Measurements from ENCODE around the gene NSUN2. TPM values are rescaled to one million over a fixed set of nuclear protein-coding genes. Genes with fewer than 3 reads are reported as not detected.

NSUN2 gene
- total RNA-seq, 4 donors from 2014 or later: 29.9 to 77.1 (median 51.7) TPM

GRCh38 chr5:6623941-6624340 lies 8.9 kb downstream of the NSUN2 start:
- 96% methylated on average over 3 of the region's 3 CpGs; no CpG with 5 or more reads in 1 of the 2 donors for WGBS, 2 donors (ENCODE audit: low coverage in 1 of 2)

GRCh38 chr5:6623228-6623627 lies 9.6 kb downstream of the NSUN2 start:
- no peak for DNase-seq
- no peaks in the 10 kb centered on the region for H3K4me1 ChIP-seq
- intact Hi-C loops (cut with DNase I; ENCODE audit: low total_unique reads) (no loop called here), in situ Hi-C loops (cut with MboI; ENCODE audit: low pct_ligation_motif_present in 1 of 4, low pct_unique_long_range_greater_than_20kb in 1 of 4, low sequenced_read_pairs in 3 of 4) (loop anchor here in 2 of 4 donors (10.0 to 25.0 kb wide), 2 partner anchors 114 to 122 kb away; no protein-coding TSS in a partner anchor)
- WGBS, 2 donors (ENCODE audit: low coverage in 1 of 2): 94 to 100% methylated on average over 1 to 4 of the region's 4 CpGs
- H3K27ac ChIP-seq: no peak overlapping the region
- no peak overlapping the region for H3K4me3 ChIP-seq
- H3K9me3 ChIP-seq: no peaks in the 10 kb centered on the region
- TF ChIP-seq POLR2AphosphoS5 (IDR thresholded peaks at IDR 0.05) (no peak), EP300 (IDR thresholded peaks at IDR 0.05; ENCODE audit: low read depth) (no peak), POLR2A (IDR thresholded peaks at IDR 0.05) (no peak)
- TF ChIP-seq, protein P1, sequence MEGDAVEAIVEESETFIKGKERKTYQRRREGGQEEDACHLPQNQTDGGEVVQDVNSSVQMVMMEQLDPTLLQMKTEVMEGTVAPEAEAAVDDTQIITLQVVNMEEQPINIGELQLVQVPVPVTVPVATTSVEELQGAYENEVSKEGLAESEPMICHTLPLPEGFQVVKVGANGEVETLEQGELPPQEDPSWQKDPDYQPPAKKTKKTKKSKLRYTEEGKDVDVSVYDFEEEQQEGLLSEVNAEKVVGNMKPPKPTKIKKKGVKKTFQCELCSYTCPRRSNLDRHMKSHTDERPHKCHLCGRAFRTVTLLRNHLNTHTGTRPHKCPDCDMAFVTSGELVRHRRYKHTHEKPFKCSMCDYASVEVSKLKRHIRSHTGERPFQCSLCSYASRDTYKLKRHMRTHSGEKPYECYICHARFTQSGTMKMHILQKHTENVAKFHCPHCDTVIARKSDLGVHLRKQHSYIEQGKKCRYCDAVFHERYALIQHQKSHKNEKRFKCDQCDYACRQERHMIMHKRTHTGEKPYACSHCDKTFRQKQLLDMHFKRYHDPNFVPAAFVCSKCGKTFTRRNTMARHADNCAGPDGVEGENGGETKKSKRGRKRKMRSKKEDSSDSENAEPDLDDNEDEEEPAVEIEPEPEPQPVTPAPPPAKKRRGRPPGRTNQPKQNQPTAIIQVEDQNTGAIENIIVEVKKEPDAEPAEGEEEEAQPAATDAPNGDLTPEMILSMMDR (IDR thresholded peaks at IDR 0.05): no peak
- no peaks in the 10 kb centered on the region for H3K27me3 ChIP-seq
- H3K36me3 ChIP-seq: peaks cover 0 to 85% (median 42%) of the 10 kb centered on the region in 4 donors

More at GRCh38 chr5:6623941-6624340, 8.9 kb downstream of the NSUN2 start:
- Histone ChIP-seq H3K36me3 (peaks cover 0 to 84% (median 40%) of the 10 kb centered on the region in 4 donors), H3K4me3 (no peak overlapping the region), H3K9me3 (no peaks in the 10 kb centered on the region), H3K27ac (no peak overlapping the region), H3K4me1 (no peaks in the 10 kb centered on the region), H3K27me3 (no peaks in the 10 kb centered on the region)
- intact Hi-C loops (cut with DNase I; ENCODE audit: low total_unique reads) (no loop called here), in situ Hi-C loops (cut with MboI; ENCODE audit: low pct_ligation_motif_present in 1 of 4, low pct_unique_long_range_greater_than_20kb in 1 of 4, low sequenced_read_pairs in 3 of 4) (loop anchor here in 2 of 4 donors (10.0 to 25.0 kb wide), 2 partner anchors 113 to 121 kb away; no protein-coding TSS in a partner anchor)
- no peak for DNase-seq
- no peak for TF ChIP-seq POLR2A (IDR thresholded peaks at IDR 0.05)
- no peak for TF ChIP-seq POLR2AphosphoS5 (IDR thresholded peaks at IDR 0.05)
- no peak for TF ChIP-seq EP300 (IDR thresholded peaks at IDR 0.05; ENCODE audit: low read depth)
- TF ChIP-seq, protein P1 (IDR thresholded peaks at IDR 0.05): no peak

GRCh38 chr5:6616632-6617031 lies 16.2 kb downstream of the NSUN2 start:
- H3K27ac ChIP-seq: no peak overlapping the region
- no peaks in the 10 kb centered on the region for H3K27me3 ChIP-seq
- WGBS, 2 donors (ENCODE audit: low coverage in 1 of 2): 91 to 93% methylated on average over 5 to 6 of the region's 6 CpGs
- peaks cover 0 to 3% (median 0%) of the 10 kb centered on the region in 4 donors for H3K4me1 ChIP-seq
- H3K36me3 ChIP-seq: peaks cover 0 to 84% (median 37%) of the 10 kb centered on the region in 4 donors
- in situ Hi-C loops (cut with MboI; ENCODE audit: low pct_ligation_motif_present in 1 of 4, low pct_unique_long_range_greater_than_20kb in 1 of 4, low sequenced_read_pairs in 3 of 4) (loop anchor here in 1 of 4 donors (25.0 kb wide), 1 partner anchor 121 kb away; no protein-coding TSS in a partner anchor), intact Hi-C loops (cut with DNase I; ENCODE audit: low total_unique reads) (no loop called here)
- H3K4me3 ChIP-seq: no peak overlapping the region
- DNase-seq: no peak
- H3K9me3 ChIP-seq: no peaks in the 10 kb centered on the region
- TF ChIP-seq POLR2AphosphoS5 (IDR thresholded peaks at IDR 0.05) (no peak), EP300 (IDR thresholded peaks at IDR 0.05; ENCODE audit: low read depth) (no peak), POLR2A (IDR thresholded peaks at IDR 0.05) (no peak)
- TF ChIP-seq, protein P1 (IDR thresholded peaks at IDR 0.05): no peak

DNA sequence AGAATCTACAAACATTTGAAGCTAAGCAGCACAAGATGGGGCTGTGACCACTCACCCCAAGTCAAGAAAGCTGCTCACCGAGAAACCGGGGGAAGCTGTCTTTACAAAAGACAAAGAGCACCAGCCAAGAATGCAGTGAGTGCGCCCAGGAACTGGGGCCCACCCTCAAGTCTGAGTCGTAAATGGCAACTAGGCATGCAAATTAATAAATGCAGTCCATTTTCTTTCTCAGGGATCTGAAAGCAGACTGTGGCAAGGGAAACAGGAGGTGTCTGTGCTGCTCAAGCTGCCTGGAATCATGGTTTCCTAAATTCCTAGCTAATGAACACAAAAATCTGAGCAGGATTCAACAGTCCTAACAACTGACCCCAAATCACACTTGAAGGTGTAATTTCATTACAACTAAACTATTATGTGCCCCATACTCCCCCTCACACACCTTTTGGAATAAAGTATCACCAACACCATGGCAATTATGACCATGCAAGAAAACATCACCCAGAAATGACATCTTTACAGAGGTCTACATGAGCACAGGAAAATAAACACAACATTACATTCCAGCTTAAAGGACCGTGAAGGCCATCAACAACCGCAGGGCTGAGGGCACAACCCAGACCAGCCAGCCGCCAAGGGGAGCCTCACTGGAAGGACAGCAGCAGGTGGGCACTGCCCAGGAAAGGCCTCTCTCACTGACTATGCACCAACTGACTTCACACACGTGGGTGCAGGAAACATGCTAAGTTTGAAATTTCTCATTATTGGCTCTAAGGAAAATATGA lies 17.6 kb downstream of the NSUN2 start:
- TF ChIP-seq, protein P1 (IDR thresholded peaks at IDR 0.05): no peak
- TF ChIP-seq EP300 (IDR thresholded peaks at IDR 0.05; ENCODE audit: low read depth) (no peak), POLR2AphosphoS5 (IDR thresholded peaks at IDR 0.05) (no peak), POLR2A (IDR thresholded peaks at IDR 0.05) (no peak)
- WGBS, 2 donors (ENCODE audit: low coverage in 1 of 2): 80 to 83% methylated on average over 4 to 8 of the region's 8 CpGs

More for the DNA sequence above, 17.6 kb downstream of the NSUN2 start:
- intact Hi-C loops (cut with DNase I; ENCODE audit: low total_unique reads) (no loop called here), in situ Hi-C loops (cut with MboI; ENCODE audit: low pct_ligation_motif_present in 1 of 4, low pct_unique_long_range_greater_than_20kb in 1 of 4, low sequenced_read_pairs in 3 of 4) (loop anchor here in 1 of 4 donors (25.0 kb wide), 1 partner anchor 122 kb away; no protein-coding TSS in a partner anchor)
- H3K36me3 ChIP-seq: peaks cover 0 to 75% (median 37%) of the 10 kb centered on the region in 4 donors
- H3K27ac ChIP-seq: no peak overlapping the region
- no peaks in the 10 kb centered on the region for H3K27me3 ChIP-seq
- no peak overlapping the region for H3K4me3 ChIP-seq
- DNase-seq: no peak
- H3K4me1 ChIP-seq: peaks cover 0 to 3% (median 0%) of the 10 kb centered on the region in 4 donors
- H3K9me3 ChIP-seq: no peaks in the 10 kb centered on the region

Measured in transverse colon (tissue), 4 donors.